ENCODE data around the gene MAST2. TPM values are rescaled to one million over a fixed set of nuclear protein-coding genes. Genes with fewer than 3 reads are reported as not detected.
"Not testable (repeated sequence)": the region's sequence is repeated elsewhere in the genome, so short reads cannot be mapped to it uniquely, and the experiment has no call there.

Gene MAST2
- total RNA-seq, 6 experiments from 2014 or later = 27.8 to 40.7 (median 29.7) TPM

DNA sequence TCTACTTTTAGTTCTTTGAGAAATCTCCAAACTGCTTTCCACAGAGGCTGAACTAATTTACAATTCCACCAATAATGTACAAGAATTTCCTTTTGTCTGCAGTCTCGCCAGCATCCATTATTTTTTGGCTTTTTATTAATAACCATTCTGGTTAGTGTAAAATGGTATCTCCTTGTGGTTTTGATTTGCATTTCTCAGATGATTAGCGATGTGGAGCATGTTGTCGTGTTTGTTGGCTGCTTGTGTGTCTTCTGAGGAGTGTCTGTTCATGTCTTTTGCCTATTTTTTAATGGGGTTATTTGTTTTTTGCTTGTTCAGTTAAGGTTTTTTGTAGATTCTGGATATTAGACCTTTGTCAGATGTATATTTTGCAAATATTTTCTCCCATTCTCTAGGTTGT, 131.5 kb downstream of the MAST2 start:
- H3K4me3 Mint-ChIP-seq = no peak overlapping the region
- no peaks in the 10 kb centered on the region for H3K9me3 Mint-ChIP-seq
- no peak overlapping the region for H3K27ac Mint-ChIP-seq
- H3K27me3 Mint-ChIP-seq (ENCODE audit: insufficient read depth) = no peaks in the 10 kb centered on the region
- peaks cover 21% of the 10 kb centered on the region for H3K36me3 Mint-ChIP-seq (ENCODE audit: low read depth)
- H3K4me1 Mint-ChIP-seq (ENCODE audit: low read depth) = peaks cover 14% of the 10 kb centered on the region
- no peak for DNase-seq
- TF ChIP-seq, protein P1, sequence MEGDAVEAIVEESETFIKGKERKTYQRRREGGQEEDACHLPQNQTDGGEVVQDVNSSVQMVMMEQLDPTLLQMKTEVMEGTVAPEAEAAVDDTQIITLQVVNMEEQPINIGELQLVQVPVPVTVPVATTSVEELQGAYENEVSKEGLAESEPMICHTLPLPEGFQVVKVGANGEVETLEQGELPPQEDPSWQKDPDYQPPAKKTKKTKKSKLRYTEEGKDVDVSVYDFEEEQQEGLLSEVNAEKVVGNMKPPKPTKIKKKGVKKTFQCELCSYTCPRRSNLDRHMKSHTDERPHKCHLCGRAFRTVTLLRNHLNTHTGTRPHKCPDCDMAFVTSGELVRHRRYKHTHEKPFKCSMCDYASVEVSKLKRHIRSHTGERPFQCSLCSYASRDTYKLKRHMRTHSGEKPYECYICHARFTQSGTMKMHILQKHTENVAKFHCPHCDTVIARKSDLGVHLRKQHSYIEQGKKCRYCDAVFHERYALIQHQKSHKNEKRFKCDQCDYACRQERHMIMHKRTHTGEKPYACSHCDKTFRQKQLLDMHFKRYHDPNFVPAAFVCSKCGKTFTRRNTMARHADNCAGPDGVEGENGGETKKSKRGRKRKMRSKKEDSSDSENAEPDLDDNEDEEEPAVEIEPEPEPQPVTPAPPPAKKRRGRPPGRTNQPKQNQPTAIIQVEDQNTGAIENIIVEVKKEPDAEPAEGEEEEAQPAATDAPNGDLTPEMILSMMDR (IDR thresholded peaks at IDR 0.05) = no peak

DNA sequence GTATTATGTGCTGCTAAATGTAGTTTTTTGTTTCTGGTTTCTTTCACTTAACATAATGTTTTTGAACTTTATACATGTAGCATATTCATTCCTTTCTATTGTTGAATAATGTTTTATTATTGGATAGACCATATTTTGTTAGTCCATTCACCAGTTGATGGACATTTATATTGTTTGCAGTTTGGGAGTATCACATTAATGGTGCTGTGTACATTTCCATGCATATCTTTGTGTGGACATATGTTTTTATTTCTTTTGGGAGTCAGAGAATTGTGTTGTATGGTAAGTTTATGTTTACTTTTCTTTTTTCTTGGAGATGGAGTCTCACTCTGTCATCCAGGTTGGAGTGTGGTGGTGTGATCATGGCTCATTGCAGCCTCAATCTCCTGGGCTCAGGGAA, 134.6 kb downstream of the MAST2 start:
- DNase-seq = no peak
- H3K36me3 Mint-ChIP-seq (ENCODE audit: low read depth) = peaks cover 24% of the 10 kb centered on the region
- TF ChIP-seq, protein P1 (IDR thresholded peaks at IDR 0.05) = no peak
- H3K27me3 Mint-ChIP-seq (ENCODE audit: insufficient read depth) = no peaks in the 10 kb centered on the region
- H3K4me1 Mint-ChIP-seq (ENCODE audit: low read depth) = no peaks in the 10 kb centered on the region
- no peak overlapping the region for H3K27ac Mint-ChIP-seq
- no peak overlapping the region for H3K4me3 Mint-ChIP-seq
- H3K9me3 Mint-ChIP-seq = no peaks in the 10 kb centered on the region

DNA sequence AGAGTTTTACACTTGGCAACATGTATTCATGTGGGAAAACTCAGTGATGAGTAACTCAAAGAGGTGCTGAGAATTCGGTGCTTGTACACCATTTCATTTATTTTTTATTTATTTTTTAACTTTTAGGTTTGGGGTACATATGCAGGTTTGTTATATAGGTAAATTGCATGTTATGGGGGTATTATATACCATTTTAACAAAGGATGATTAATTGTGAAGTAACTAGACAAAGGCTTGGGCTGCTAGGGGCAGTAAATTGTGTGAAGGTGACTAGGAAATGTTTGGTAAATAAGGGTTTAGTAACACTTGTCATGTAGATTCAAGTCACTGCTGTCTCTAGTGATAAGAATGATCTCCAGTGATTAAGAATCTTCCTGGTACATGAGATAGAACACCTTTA, 139.0 kb downstream of the MAST2 start:
- Mint-ChIP-seq H3K36me3 (ENCODE audit: low read depth) (peaks cover 16% of the 10 kb centered on the region), H3K4me1 (ENCODE audit: low read depth) (peaks cover 31% of the 10 kb centered on the region), H3K27ac (no peak overlapping the region), H3K9me3 (no peaks in the 10 kb centered on the region), H3K27me3 (ENCODE audit: insufficient read depth) (no peaks in the 10 kb centered on the region), H3K4me3 (no peak overlapping the region)
- no peak for DNase-seq
- TF ChIP-seq, protein P1 (IDR thresholded peaks at IDR 0.05) = no peak

GRCh38 chr1:45943185-45943584, 139.8 kb downstream of the MAST2 start:
- TF ChIP-seq, protein P1 (IDR thresholded peaks at IDR 0.05) = no peak
- Mint-ChIP-seq H3K9me3 (no peaks in the 10 kb centered on the region), H3K36me3 (ENCODE audit: low read depth) (peaks cover 18% of the 10 kb centered on the region), H3K27me3 (ENCODE audit: insufficient read depth) (no peaks in the 10 kb centered on the region), H3K4me1 (ENCODE audit: low read depth) (peaks cover 32% of the 10 kb centered on the region), H3K27ac (no peak overlapping the region), H3K4me3 (no peak overlapping the region)
- DNase-seq = no peak

GRCh38 chr1:45945426-45945825, 142.0 kb downstream of the MAST2 start:
- peak; percentile 28 for DNase-seq
- H3K4me3 Mint-ChIP-seq = no peak overlapping the region
- peak overlapping the region; percentile 71 for H3K27ac Mint-ChIP-seq
- no peaks in the 10 kb centered on the region for H3K27me3 Mint-ChIP-seq (ENCODE audit: insufficient read depth)
- TF ChIP-seq, protein P1 (IDR thresholded peaks at IDR 0.05) = no peak
- peaks cover 32% of the 10 kb centered on the region for H3K4me1 Mint-ChIP-seq (ENCODE audit: low read depth)
- H3K9me3 Mint-ChIP-seq = no peaks in the 10 kb centered on the region
- H3K36me3 Mint-ChIP-seq (ENCODE audit: low read depth) = peaks cover 12% of the 10 kb centered on the region; the same call in 1 of the 2 replicates

- H3K4me3 Mint-ChIP-seq; H3K27me3 Mint-ChIP-seq (ENCODE audit: insufficient read depth); H3K9me3 Mint-ChIP-seq; H3K27ac Mint-ChIP-seq; H3K36me3 Mint-ChIP-seq (ENCODE audit: low read depth); DNase-seq: not testable (repeated sequence)
- peaks cover 63% of the 10 kb centered on the region for H3K4me1 Mint-ChIP-seq (ENCODE audit: low read depth)
These were observed 146.1 kb downstream of the MAST2 start for GRCh38 chr1:45949462-45949861.

All from HFFc6 (cell line).